Fibroblast of lung (primary cell): ENCODE results near the gene ZBED5. TPM values are rescaled to one million over a fixed set of nuclear protein-coding genes. Genes with fewer than 3 reads are reported as not detected.

Source experiments
- DNase-seq, 2 donors: peaks; one replicate each; pipeline versions ENCODE4 v3.0.0 to v3.0.0-alpha.2; 2010; ENCODE audit warnings: low read depth in 2 of 2
- H2AFZ ChIP-seq: 2 replicates; pipeline ENCODE4 v1.5.1; 2012; ENCODE audit warnings: low read length, control low read depth, inconsistent platforms
- H3K27ac ChIP-seq: 2 replicates; pipeline ENCODE4 v1.5.1; 2011; ENCODE audit warnings: low read length, control low read depth; ENCODE audit not compliant: insufficient read depth
- H3K27me3 ChIP-seq: 2 replicates; pipeline ENCODE4 v1.5.1; 2011; ENCODE audit warnings: mild to moderate bottlenecking, low read length; ENCODE audit not compliant: control insufficient read depth, insufficient read depth
- H3K36me3 ChIP-seq: 2 replicates; pipeline ENCODE4 v1.5.1; 2011; ENCODE audit warnings: low read length; ENCODE audit not compliant: control insufficient read depth, insufficient read depth
- H3K4me1 ChIP-seq: 2 replicates; pipeline ENCODE4 v1.5.1; 2011; ENCODE audit warnings: low read length; ENCODE audit not compliant: control insufficient read depth, insufficient read depth; ENCODE audit errors: extremely low read depth
- H3K4me2 ChIP-seq: 2 replicates; pipeline ENCODE4 v1.5.1; 2011; ENCODE audit warnings: low read length, control low read depth; ENCODE audit not compliant: insufficient read depth; ENCODE audit errors: extremely low read depth
- H3K4me3 ChIP-seq, 4 experiments: fragments of 200-600 bp in 1 of 4; sonication (generic) in 1 of 4; replicated peaks in 1 of 4; 2 replicates each; pipeline ENCODE4 v1.5.1; 2011 to 2016; ENCODE audit warnings: low read length in 4 of 4, low read depth in 3 of 4, mild to moderate bottlenecking in 3 of 4, control low read depth in 2 of 4, inconsistent platforms in 1 of 4, mixed read lengths in 1 of 4; ENCODE audit not compliant: insufficient read depth in 1 of 4; ENCODE audit errors: control extremely low read depth in 1 of 4
- H3K79me2 ChIP-seq: 2 replicates; pipeline ENCODE4 v1.5.1; 2012; ENCODE audit warnings: mild to moderate bottlenecking, low read length, inconsistent platforms; ENCODE audit not compliant: control insufficient read depth, insufficient read depth
- H3K9ac ChIP-seq: 2 replicates; pipeline ENCODE4 v1.5.1; 2011; ENCODE audit warnings: mild to moderate bottlenecking, low read length, control low read depth; ENCODE audit not compliant: insufficient read depth
- H3K9me3 ChIP-seq: 2 replicates; pipeline ENCODE4 v1.5.1; 2012; ENCODE audit warnings: low read depth, low read length; ENCODE audit not compliant: control insufficient read depth, insufficient read depth
- H4K20me1 ChIP-seq: 2 replicates; pipeline ENCODE4 v1.5.1; 2011; ENCODE audit warnings: low read length; ENCODE audit not compliant: control insufficient read depth, insufficient read depth; ENCODE audit errors: extremely low read depth
- CTCF ChIP-seq, 2 donors: IDR thresholded peaks in 1 of 2; conservative IDR thresholded peaks in 1 of 2; 1 replicate in 1 of 2; 2 replicates in 1 of 2; pipeline ENCODE4 v1.5.1; 2011 to 2012; ENCODE audit warnings: low read length in 2 of 2, control low read depth in 1 of 2, inconsistent platforms in 1 of 2, low read depth in 1 of 2, mild to moderate bottlenecking in 1 of 2
- EZH2 ChIP-seq: IDR thresholded peaks from 2 replicates; pipeline ENCODE4 v1.5.1; 2012; ENCODE audit warnings: low read length, control low read depth, mild to moderate bottlenecking; ENCODE audit errors: missing control alignments
- polyA plus RNA-seq, 2 donors: library from polyadenylated mRNA; depleted of rRNA in 1 of 2; stranded (reverse) in 1 of 2; unstranded in 1 of 2; fragments of >200 nt; gene quantifications; 2 replicates each; pipeline ENCODE4 v1.2.1, GENCODE V29; 2011 to 2012; ENCODE audit warnings: missing spikeins in 1 of 2
- total RNA-seq: library from RNA; depleted of rRNA; stranded (reverse); fragments of >200 nt; gene quantifications from 2 replicates; pipeline ENCODE4 v1.2.1, GENCODE V29; 2014

The ZBED5 gene
- total and polyA plus RNA-seq, 2 donors (not counting 1 experiment from before 2014, with no cell fraction given), result 29.4 to 61.3 TPM

- DNase-seq, result no peak
- no peak overlapping the region for H2AFZ ChIP-seq
- H3K4me3 ChIP-seq, result no peak overlapping the region
- no peak overlapping the region for H3K4me2 ChIP-seq
- no peak overlapping the region for H3K27ac ChIP-seq
- no peaks in the 10 kb centered on the region for H4K20me1 ChIP-seq
- no peak for TF ChIP-seq EZH2
- H3K79me2 ChIP-seq, result peaks cover 13% of the 10 kb centered on the region
- no peaks in the 10 kb centered on the region for H3K27me3 ChIP-seq
- peaks cover 6% of the 10 kb centered on the region for H3K4me1 ChIP-seq
- no peak overlapping the region for H3K9ac ChIP-seq
- no peaks in the 10 kb centered on the region for H3K36me3 ChIP-seq
- no peaks in the 10 kb centered on the region for H3K9me3 ChIP-seq
Observed at GRCh38 chr11:10862446-10862845, 4.6 kb upstream of the ZBED5 start.

GRCh38 chr11:10861799-10862198 is 3.9 kb upstream of the ZBED5 start:
- no peak for DNase-seq
- Histone ChIP-seq H4K20me1 (no peaks in the 10 kb centered on the region), H3K9ac (no peak overlapping the region), H2AFZ (no peak overlapping the region), H3K27me3 (no peaks in the 10 kb centered on the region), H3K4me1 (peaks cover 6% of the 10 kb centered on the region), H3K27ac (no peak overlapping the region), H3K79me2 (peaks cover 20% of the 10 kb centered on the region), H3K4me2 (no peak overlapping the region), H3K4me3 (no peak overlapping the region), H3K9me3 (no peaks in the 10 kb centered on the region), H3K36me3 (no peaks in the 10 kb centered on the region)
- TF ChIP-seq EZH2 (no peak), CTCF (conservative IDR thresholded peaks at IDR 0.05 in 1 of 2, IDR thresholded peaks at IDR 0.05 in 1 of 2; ENCODE audit: low read depth in 1 of 2, low read length in 2 of 2) (no peak)

- Histone ChIP-seq H3K36me3 (no peaks in the 10 kb centered on the region), H2AFZ (no peak overlapping the region), H3K4me3 (no peak overlapping the region), H3K9me3 (no peaks in the 10 kb centered on the region), H3K9ac (no peak overlapping the region), H3K4me1 (peaks cover 6% of the 10 kb centered on the region), H3K27ac (no peak overlapping the region), H3K79me2 (peaks cover 27% of the 10 kb centered on the region), H4K20me1 (no peaks in the 10 kb centered on the region), H3K4me2 (no peak overlapping the region), H3K27me3 (no peaks in the 10 kb centered on the region)
- DNase-seq, result no peak
- TF ChIP-seq CTCF (conservative IDR thresholded peaks at IDR 0.05 in 1 of 2, IDR thresholded peaks at IDR 0.05 in 1 of 2; ENCODE audit: low read depth in 1 of 2, low read length in 2 of 2), result no peak
- TF ChIP-seq EZH2, result no peak
Observed at GRCh38 chr11:10861047-10861446, 3.2 kb upstream of the ZBED5 start.
